GM15510 (cell line): Measurements from ENCODE around the gene SLX4IP.

Source experiments
- POLR2A ChIP-seq: IDR thresholded peaks from 3 replicates; pipeline ENCODE4 v1.6.1; 2011; ENCODE audit warnings: borderline replicate concordance; ENCODE audit not compliant: insufficient read length; ENCODE audit errors: extremely low read depth

SLX4IP gene

GRCh38 chr20:10532361-10532760, 97.3 kb downstream of the SLX4IP start:
- TF ChIP-seq POLR2A: no peak

GRCh38 chr20:10536531-10536930, 101.4 kb downstream of the SLX4IP start:
- TF ChIP-seq POLR2A: no peak

DNA sequence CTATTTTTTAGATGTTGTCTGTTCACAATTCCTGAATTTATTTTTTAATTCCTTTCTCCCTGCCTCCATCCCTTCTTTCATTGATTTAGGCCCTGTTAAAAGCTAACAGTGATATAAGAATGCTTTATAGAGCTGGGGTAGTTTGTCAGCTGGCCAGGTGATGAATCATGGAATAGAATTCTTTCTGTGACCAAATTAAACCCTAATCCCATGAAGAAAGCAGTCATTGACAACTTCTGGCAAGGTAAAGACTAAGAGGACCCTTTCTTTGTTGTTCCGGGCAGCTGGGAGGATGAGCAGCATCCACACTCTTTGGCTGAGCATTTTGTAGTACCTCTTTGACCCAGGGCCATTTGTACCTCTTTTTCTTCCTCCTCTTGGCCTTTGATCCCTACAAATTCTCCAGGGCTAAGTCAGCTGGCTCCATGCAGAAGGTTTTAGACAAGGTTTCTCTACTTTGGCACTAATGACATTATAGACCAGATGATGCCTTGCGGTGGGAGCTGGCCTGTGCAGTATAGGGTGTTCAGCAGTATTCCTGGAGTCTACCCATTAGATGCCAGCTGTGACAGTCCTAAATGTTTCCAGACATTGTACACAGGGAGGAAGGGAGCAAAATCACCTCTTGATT, 102.9 kb downstream of the SLX4IP start:
- TF ChIP-seq POLR2A: no peak

GRCh38 chr20:10538768-10539167, 103.7 kb downstream of the SLX4IP start:
- no peak for TF ChIP-seq POLR2A

DNA sequence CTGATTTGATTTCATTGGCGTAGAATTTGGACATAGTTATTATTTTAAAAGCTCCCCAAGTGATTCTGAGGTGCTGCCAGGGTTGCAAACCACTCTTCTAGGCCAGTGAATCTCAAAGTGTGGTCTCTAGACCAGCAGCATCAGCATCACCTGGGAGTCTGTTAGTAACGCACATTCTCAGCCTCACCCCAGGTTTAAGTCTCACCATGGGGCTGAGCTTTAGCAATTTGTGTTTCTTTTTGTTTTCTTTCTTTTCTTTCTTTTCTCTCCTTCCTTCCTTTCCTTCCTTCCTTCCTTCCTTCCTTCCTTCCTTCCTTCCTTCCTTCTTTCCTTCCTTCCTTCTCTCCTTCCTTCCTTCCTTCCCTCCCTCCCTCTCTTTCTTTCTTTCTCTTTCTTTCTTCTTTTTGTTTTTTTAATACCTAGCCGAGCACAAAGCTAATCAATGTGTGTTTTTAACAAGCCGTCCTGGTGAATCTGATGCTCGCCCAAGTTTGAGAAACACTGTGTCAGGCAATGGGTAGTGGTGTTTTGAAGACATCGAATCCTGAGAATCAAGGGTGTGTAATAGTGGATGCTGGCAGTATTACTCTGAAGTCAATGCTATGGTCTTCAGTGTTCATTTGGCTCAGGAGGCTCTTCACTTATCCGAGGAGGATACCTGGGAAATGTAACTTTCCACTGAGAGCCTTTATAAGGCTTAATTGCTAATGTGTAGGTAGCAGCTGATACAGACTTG, 104.9 kb downstream of the SLX4IP start:
- no peak for TF ChIP-seq POLR2A

DNA sequence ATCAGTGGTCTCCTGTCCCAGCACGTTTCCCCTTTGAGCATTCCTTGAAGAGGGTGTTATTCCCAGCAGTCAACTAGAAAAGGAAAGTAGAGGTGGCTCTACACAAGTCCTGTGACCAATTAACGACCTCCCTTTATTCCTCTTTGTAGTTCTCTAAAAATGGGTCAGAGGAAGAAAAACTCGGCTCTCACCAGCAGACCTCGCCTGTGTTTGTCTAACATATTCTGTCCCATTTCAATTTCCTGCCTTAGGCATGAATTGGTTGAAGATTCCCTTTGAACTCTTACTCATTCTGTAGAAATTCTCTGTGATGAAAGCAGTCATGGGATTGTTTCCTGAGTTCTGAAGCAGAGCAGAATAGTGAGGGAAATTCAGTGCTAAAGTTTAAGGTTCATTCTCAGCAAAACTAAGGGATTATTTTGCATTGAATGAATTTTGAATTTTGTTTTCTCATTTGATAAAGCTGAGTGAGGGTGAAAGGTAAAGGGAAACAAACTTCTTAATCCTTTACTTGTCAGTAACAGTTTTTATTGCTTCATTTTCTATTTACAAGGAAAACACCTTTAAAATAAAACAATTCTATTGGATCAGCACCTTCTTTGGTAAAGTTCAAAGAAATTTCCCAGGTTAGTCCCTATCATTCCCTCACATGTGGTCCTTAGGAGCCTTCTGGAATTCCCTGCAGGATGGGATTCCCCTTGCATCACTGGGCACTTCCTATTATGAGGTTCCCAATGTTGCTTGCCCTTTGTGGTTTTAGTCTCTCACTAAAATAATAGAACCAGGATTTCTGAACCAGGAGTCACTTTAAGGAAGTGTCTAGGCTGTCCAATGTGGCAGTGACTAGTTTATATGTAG, 105.8 kb downstream of the SLX4IP start:
- TF ChIP-seq POLR2A: no peak

GRCh38 chr20:10541668-10542411, 106.7 kb downstream of the SLX4IP start:
- TF ChIP-seq POLR2A: no peak

DNA sequence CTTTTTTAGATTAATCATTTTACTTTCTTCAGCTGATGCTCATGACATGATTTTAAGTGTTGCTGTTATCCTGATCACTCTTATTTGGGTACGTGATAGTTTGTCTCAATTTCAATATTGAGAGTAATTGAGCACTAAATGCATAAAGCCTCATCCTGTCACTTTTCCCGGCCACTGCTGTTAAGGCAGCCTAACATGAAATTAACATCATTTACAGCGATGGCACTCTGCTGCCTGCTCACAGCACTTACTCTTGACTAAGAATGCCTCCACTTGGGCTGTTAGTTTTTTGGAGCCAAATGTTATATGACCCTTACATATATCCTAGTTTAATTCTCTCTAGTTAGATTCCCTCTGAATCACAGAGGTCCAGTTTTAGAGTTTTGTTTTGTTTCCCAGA, 107.3 kb downstream of the SLX4IP start:
- no peak for TF ChIP-seq POLR2A

DNA sequence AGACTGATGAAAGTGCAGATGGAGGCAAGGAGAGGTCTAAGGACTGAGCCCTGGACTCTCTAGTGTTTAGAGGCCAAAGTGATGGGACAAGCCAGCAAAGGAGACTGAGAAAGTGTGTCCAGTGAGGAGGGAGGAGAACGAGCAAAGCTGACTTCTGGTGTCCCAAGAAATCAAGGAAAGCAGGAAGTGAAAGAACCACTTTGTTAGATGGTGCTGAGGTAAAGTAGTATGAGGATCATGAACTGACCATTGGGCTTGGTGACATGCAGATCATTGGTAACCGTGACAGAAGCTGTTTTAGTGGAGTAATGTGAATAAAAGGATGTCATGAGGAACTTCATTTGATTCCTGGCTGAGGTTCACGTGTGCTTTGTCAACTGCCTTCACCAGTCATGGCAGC, 108.4 kb downstream of the SLX4IP start:
- TF ChIP-seq POLR2A: no peak

- TF ChIP-seq POLR2A: no peak
Observed at GRCh38 chr20:10547276-10548114, 112.4 kb downstream of the SLX4IP start.

DNA sequence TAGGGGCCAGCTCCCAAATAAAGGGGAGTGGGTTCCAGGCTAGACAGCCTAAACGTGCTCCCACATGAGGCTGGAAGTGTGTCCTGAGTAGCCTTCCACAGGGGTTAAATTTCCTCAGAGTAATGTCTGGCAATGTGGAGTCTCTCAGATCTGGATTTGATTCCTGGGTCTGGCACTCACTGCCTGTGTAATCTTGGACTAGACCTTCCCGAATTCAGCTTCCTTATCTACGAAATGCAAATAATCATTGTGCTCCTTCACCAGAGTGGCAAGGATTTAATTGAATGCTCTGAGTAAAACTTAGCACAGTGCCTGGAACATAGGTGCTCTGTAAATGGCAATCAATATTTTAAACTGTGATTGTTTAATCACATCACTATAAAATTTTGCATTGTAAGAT, 114.4 kb downstream of the SLX4IP start:
- no peak for TF ChIP-seq POLR2A

DNA sequence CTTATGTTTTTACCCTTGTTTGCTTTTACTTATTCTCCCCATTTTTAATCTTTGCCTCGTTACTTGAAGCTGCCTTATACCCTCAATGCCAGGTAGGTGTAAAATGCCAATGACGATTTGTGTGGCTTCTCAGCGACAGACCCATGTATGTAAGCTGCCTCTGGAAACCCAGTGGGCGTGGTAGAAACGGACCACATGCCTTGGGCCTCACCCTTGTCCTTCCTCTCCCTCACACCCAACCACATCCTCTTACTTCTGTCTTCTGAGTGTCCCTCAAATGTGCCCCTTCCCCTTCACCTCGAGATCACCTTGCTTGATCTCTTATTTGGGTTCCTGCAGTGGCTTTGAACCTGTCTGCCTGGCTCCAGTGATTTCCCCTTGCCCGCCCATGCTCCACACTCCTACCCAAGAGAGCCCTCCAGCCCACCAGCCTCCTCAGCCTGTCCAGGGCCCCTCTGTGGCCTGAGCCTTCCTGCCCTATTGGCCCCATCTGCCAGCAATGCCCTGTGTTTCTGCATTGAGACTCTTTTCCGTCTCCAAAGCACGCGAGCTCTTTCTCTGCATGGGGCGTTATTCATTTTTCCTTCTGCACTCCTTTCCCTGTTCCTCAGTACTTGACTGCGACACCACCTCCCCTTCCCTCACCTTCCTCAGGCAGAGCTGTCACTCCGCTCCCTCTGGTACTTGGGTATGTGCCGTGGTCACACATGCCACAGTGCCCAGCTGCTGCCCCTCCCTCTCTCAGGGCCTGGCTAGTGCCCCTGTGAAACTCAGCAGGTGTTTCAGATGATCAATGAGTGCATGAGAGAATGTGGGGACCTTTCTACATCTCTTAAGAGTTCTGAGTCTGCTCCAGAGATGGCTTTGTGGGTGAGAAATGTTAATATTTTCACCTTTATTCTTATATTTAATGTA, 115.4 kb downstream of the SLX4IP start:
- no peak for TF ChIP-seq POLR2A
